GM21737 (cell line): Measurements from ENCODE around the gene HEATR1.
"Not testable (repeated sequence)": the region's sequence is repeated elsewhere in the genome, so short reads cannot be mapped to it uniquely, and the experiment has no call there.

Experiments used
- ATAC-seq: cut with Tn5 transposase; IDR thresholded peaks from one replicate; pipeline ENCODE4 v1.9.1; 2021; ENCODE audit warnings: mild to moderate bottlenecking, moderate library complexity; ENCODE audit not compliant: unreplicated experiment

Gene HEATR1

DNA sequence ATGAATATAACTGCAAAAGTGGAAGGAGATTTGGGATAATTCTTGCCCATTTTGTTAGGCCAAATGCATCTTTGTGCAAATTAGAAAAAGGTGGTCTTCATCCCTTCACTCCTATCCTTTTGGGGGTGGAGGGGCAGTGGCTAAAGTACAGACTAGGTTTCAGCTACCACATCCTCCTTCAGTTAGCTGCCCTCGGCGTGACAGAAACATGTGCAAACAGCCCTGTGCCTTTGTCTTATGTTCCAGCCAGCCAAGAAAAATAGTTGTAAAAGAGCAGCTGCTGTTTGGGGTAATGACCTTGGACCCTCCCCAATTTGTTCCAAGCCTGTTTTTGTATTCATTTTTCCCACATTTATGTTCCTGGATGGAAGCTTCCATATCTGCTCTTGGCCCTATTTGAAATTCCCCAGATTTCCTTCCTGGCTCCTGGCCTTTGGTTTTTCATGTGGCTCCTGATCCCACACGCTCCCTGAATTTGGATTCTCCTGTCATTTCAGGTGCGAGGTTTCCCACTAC, 88.8 kb downstream of the HEATR1 start:
- ATAC-seq = no peak

DNA sequence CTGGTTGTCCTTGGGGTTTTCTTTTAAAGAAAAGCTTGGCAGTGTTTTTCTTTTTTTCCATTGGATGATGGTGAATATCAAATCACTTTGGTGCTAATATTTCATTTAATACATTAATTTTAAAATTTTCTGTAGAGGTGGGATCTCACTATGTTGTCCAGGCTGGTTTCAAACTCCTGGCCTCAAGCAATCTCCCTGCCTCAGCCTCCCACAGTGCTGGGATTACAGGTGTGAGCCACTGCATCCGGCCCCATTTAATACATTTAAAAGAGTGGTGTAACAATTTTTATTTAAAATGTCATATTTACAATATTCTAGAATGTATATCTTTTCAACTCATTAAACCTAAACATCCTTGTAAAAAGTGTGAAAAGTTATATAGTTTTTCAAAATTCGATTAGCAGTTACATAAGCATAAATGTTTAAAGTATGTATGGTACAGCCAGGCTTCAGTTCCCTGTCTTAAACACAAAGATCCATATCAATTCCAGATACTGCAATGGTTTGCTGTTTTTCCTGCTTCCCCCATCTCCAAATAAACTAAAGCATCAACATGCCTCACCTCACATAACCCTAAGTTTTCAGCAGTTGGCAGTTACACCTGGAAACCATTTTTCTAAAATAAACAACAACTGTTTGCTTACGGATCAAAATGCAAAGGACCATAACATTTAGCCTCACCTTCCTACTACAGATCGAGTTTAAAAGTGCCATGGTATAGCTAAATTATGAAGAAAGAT, 89.4 kb downstream of the HEATR1 start:
- no peak for ATAC-seq

DNA sequence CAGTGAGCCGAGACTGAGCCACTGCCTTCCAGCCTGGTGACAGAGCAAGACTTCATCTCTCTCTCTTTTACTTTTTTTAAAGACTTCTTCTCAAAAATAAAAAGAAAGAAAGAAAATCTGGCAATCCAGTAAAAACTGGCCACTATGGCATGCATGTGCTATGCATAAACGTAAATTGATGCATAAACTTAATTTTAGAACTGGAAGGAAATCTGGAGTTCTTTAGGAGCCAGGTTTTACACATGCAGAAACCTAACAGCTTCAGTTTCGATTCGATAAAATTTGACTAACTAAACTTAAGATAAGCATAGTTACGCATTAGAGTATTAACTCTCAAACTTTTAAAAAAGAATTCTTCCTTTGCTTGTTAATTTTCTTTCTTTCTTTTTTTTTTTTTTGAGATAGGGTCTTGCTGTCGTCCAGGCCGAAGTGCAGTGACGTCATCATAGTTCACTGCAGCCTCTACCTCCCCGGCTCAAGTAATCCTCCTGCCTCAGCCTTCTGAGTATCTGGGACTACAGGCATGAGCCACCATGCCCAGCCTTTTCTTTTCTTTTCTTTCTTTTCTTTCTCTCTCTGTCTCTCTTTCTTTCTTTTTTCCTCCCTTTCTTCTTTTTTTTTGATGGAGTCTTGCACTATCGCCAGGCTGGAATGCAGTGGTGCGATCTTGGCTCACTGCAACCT, 92.4 kb downstream of the HEATR1 start:
- no peak for ATAC-seq

DNA sequence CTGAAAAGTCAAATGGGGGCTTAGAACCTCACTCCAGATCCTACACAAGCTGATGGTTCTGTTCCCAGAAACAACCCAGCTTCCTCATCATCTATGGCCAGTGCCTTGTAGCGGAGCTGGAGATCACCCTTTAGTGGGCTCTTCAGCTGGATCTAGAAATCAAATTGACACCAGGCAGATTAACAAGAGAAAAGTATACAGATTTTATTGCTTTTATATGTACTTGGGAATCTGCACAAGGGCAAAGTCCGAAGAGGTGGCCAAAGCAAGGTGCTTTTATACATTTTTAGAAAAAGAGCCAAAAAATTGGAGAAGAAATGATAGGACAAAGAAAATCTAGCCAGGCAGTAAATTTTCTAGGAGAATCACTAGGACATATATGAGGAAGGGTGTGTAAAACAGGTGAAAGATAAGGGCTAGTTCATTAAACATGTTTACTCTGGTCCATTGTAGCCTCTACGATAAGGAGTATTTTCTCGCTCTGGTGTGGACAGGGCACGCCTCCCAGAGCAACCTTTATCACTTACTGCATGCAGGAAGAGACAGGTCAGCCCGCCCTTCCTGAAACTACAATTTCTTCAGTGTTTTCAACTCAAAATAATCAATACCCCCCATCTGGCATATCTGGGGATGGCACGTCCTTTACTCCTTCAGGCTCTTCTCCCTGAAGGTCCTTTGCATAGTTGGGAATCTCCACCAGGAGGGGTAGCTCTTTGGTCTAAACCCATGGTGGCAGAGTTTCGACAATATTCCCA, 94.5 kb downstream of the HEATR1 start:
- ATAC-seq = no peak

- ATAC-seq = no peak
Measured at GRCh38 chr1:236509203-236509602, 95.1 kb downstream of the HEATR1 start.

- no peak for ATAC-seq
Measured at GRCh38 chr1:236508593-236509027, 95.7 kb downstream of the HEATR1 start.

DNA sequence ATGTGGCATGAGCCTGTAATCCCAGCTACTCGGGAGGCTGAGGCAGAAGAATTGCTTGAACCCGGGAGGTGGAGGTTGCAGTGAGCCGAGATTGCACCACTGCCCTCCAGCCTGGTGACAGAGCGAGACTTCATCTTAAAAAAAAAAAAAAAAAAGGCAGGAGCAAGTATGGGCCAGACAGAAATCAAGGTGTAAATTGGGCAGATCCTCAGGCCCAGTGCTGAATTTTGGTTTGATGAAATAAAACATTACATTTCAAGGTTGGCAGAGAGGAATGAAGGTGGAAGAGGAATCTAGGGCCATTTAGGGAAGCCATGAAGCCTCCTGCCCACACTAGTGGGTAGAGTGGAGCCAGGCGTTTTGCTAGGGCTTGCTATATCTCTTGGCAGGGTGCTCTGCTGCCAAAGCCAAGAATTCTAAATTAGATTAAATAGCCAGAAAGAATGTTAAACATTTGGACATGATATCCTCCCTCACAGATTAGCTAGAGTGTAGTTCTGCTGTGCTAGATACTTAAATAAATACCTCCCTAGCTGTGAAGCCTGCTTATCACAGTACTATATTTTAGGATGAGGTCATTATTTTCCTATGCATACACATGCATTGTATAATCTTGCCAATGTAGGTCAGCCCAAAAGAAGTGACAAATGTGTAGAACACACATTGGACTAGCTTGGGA, 97.2 kb downstream of the HEATR1 start:
- ATAC-seq = no peak

GRCh38 chr1:236504338-236504737, 100.0 kb downstream of the HEATR1 start:
- ATAC-seq = not testable (repeated sequence)

GRCh38 chr1:236502972-236503639, 101.2 kb downstream of the HEATR1 start:
- no peak for ATAC-seq

- no peak for ATAC-seq
Measured at GRCh38 chr1:236502579-236502971, 101.7 kb downstream of the HEATR1 start.

DNA sequence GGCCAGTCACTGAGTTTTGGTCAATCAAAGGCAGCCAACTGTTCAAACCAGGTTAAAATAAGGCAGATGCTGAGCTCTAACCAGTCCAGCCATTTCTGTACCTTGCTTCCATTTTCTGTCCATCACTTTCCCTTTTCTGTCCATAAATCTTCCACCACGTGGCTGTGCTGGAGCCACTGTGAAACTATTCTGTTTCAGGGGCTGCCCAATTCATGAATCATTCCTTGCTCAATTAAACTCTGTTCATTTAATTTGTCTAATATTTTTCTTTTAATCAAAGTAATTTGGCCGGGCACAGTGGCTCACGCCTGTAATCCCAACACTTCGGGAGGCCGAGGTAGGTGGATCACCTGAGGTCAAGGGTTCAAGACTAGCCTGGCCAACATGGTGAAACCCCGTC, 103.2 kb downstream of the HEATR1 start:
- ATAC-seq = no peak
